ENCODE results near the gene FIGNL2.
A peak's percentile ranks its signal among the peaks of the same experiment; 100 is the strongest.

FIGNL2 gene

GRCh38 chr12:51850965-51851299, 2.4 kb upstream of the FIGNL2 start:
- Histone ChIP-seq H3K4me1 (ENCODE audit: control insufficient read depth, insufficient read depth, low read length) (peaks cover 18% of the 10 kb centered on the region), H3K4me3 (ENCODE audit: low read depth, low read length) (no peak overlapping the region), H3K9ac (ENCODE audit: low read depth, low read length) (no peak overlapping the region), H3K36me3 (ENCODE audit: control insufficient read depth, insufficient read depth, low read length) (no peaks in the 10 kb centered on the region), H3K9me3 (ENCODE audit: control insufficient read depth, insufficient read depth, low read length) (no peaks in the 10 kb centered on the region), H3K27me3 (ENCODE audit: control insufficient read depth, insufficient read depth, low read length) (peaks cover 55% of the 10 kb centered on the region), H3K27ac (ENCODE audit: low read depth, low read length) (no peak overlapping the region)

DNA sequence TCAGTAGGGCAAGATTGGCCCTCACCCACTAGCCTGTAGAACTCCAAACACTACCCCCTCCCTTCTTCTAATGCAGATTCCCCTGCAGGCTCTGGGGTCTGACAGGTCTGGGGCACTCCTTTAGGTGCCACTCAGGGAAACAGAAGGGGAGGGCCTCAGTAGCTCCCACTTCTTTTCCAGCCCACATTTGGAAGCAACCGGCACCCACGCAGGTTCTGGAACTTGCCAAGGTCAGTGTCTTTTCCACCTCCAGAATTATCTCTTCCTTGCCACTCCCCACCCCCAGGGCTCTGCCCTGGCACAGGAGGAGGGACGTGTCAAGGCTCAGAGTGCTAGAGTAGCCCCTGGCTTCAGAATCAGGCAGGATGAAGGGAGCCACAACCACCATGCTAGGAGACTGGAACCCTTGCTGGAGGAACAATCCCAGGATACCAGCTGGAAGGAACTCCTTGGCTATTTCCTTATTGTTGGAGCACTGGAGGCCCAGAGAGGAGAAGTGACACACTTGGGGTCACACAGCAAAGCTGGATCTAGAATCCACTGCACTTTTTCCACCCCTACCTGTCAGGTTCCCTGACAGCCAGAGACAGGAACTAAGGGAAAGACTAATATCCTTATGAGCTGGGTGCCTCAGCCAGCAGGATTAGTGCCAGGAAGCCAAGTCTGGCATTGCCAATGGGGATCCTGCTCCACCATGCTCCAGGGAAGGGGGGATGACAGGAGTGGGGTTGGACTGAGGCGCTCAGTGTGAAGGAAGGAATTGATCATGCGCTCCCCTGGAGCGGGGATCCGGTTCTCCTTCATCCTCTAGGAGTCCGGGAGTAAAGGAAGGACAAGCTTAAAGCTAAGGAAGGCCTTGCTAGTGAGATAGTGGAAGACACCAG, 1.8 kb upstream of the FIGNL2 start:
- Histone ChIP-seq H3K4me1 (ENCODE audit: control insufficient read depth, insufficient read depth, low read length) (peaks cover 20% of the 10 kb centered on the region), H3K9ac (ENCODE audit: low read depth, low read length) (no peak overlapping the region), H3K27me3 (ENCODE audit: control insufficient read depth, insufficient read depth, low read length) (peaks cover 61% of the 10 kb centered on the region), H3K4me3 (ENCODE audit: low read depth, low read length) (no peak overlapping the region; the same call in 1 of the 2 replicates), H3K9me3 (ENCODE audit: control insufficient read depth, insufficient read depth, low read length) (no peaks in the 10 kb centered on the region), H3K36me3 (ENCODE audit: control insufficient read depth, insufficient read depth, low read length) (no peaks in the 10 kb centered on the region), H3K27ac (ENCODE audit: low read depth, low read length) (no peak overlapping the region)

DNA sequence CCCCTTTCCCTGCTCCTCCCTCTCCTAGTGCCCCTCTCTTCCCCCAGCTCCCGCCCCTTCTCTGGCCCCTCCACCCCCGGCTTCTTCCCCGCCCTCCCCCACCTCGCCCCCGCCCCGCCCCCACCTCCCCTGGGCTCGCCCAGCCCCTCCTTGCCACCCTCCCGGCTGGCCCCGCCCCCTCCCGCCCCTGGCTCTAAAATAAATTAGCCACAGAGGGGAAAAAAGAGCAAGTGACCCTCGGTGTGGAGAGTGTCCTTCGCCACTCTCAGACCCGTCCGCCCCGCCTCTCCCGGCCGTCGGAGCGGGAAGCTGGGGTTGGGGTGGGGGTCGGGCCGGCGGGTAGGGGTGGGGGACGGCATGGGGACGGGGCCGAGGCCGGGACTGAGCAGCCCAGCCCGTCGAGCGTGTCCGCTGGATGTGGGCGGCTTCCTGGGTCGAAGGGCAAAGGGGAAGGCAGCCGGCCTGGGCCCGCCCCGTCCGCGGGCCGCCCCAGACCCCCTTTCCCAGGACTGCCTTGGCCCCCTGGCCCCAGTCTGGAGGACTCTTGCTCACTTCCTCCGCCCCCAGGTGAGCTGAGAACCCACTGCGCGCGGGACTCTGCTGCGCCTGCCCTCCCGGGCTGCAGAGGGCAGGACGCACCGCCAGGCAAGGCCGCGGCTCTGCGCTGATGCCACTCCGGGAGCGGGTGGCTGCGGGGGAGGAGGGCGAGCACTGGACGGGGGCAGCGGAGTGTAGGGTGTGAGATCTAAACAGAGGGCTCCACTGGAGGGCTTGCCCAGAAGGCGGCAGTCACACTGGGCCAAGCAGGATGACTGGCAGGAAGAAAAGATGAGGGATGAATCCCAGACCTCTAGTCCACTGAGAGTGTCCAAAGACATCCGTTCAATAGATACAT, 570 bp upstream of the FIGNL2 start:
- Histone ChIP-seq H3K27ac (ENCODE audit: low read depth, low read length) (no peak overlapping the region), H3K9ac (ENCODE audit: low read depth, low read length) (no peak overlapping the region), H3K27me3 (ENCODE audit: control insufficient read depth, insufficient read depth, low read length) (peaks cover 61% of the 10 kb centered on the region), H3K4me3 (ENCODE audit: low read depth, low read length) (peak overlapping the region; percentile 59), H3K36me3 (ENCODE audit: control insufficient read depth, insufficient read depth, low read length) (no peaks in the 10 kb centered on the region), H3K4me1 (ENCODE audit: control insufficient read depth, insufficient read depth, low read length) (peaks cover 22% of the 10 kb centered on the region), H3K9me3 (ENCODE audit: control insufficient read depth, insufficient read depth, low read length) (no peaks in the 10 kb centered on the region)

- Histone ChIP-seq H3K4me3 (ENCODE audit: low read depth, low read length) (peak overlapping the region; percentile 79), H3K4me1 (ENCODE audit: control insufficient read depth, insufficient read depth, low read length) (peaks cover 22% of the 10 kb centered on the region), H3K27me3 (ENCODE audit: control insufficient read depth, insufficient read depth, low read length) (peaks cover 51% of the 10 kb centered on the region), H3K27ac (ENCODE audit: low read depth, low read length) (peak overlapping the region; percentile 79), H3K36me3 (ENCODE audit: control insufficient read depth, insufficient read depth, low read length) (no peaks in the 10 kb centered on the region), H3K9me3 (ENCODE audit: control insufficient read depth, insufficient read depth, low read length) (no peaks in the 10 kb centered on the region), H3K9ac (ENCODE audit: low read depth, low read length) (no peak overlapping the region)
Measured at GRCh38 chr12:51847643-51848325, 734 bp downstream of the FIGNL2 start.

- peak overlapping the region; percentile 79 for H3K27ac ChIP-seq (ENCODE audit: low read depth, low read length)
Measured at GRCh38 chr12:51846911-51847642, 1.4 kb downstream of the FIGNL2 start.

DNA sequence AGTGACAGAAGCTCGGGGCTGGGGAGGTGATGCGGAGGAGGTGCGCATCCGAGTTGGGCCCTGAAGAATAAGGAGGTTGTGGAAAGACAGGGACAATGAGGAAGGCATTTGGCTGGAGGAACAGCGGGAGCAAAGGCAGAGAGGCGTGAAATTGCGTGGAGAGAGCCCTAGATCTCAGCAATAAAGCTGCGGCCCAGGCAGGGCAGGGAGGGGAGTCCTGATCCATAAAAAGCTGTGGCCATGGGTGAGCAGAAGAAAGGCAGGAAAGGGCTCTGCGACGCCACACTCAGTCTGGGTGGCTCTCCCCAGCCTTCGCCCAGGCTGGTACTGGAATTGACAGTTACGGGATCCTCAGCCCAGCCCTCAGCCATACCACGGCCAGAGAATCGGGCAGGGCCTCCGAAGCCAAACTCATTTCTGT, 2.2 kb downstream of the FIGNL2 start:
- H3K4me3 ChIP-seq (ENCODE audit: low read depth, low read length): peak overlapping the region; percentile 79; the same call in 1 of the 2 replicates
- H3K4me1 ChIP-seq (ENCODE audit: control insufficient read depth, insufficient read depth, low read length): peaks cover 22% of the 10 kb centered on the region
- H3K9ac ChIP-seq (ENCODE audit: low read depth, low read length): no peak overlapping the region

More at GRCh38 chr12:51846911-51847642, 1.4 kb downstream of the FIGNL2 start:
- H3K4me1 ChIP-seq (ENCODE audit: control insufficient read depth, insufficient read depth, low read length): peaks cover 22% of the 10 kb centered on the region
- H3K4me3 ChIP-seq (ENCODE audit: low read depth, low read length): peak overlapping the region; percentile 79
- peaks cover 44% of the 10 kb centered on the region for H3K27me3 ChIP-seq (ENCODE audit: control insufficient read depth, insufficient read depth, low read length)
- H3K9ac ChIP-seq (ENCODE audit: low read depth, low read length): no peak overlapping the region
- H3K36me3 ChIP-seq (ENCODE audit: control insufficient read depth, insufficient read depth, low read length): no peaks in the 10 kb centered on the region
- H3K9me3 ChIP-seq (ENCODE audit: control insufficient read depth, insufficient read depth, low read length): no peaks in the 10 kb centered on the region

DNA sequence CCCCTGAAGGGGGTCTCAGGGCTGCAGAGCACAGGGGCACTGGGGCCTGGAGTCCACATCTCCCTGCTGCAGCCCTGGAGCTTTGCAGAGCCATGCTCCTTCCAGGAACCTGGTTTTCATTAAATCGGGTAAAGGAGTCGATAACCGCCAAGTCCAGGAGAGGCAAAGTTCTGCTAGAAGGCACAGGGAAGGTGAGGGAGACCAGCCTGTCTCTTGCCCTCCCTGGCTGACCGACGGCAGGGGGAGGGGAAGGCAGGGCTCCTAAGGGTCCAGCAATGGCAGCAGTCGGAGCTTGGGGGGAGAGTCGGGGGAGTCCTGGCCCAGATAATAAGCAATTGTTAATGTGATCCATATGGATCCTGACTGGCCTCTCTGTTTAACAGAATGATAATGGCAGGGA, 3.0 kb downstream of the FIGNL2 start:
- Histone ChIP-seq H3K4me3 (ENCODE audit: low read depth, low read length) (no peak overlapping the region), H3K9me3 (ENCODE audit: control insufficient read depth, insufficient read depth, low read length) (no peaks in the 10 kb centered on the region), H3K27me3 (ENCODE audit: control insufficient read depth, insufficient read depth, low read length) (peaks cover 29% of the 10 kb centered on the region), H3K9ac (ENCODE audit: low read depth, low read length) (no peak overlapping the region), H3K27ac (ENCODE audit: low read depth, low read length) (no peak overlapping the region), H3K4me1 (ENCODE audit: control insufficient read depth, insufficient read depth, low read length) (peaks cover 22% of the 10 kb centered on the region), H3K36me3 (ENCODE audit: control insufficient read depth, insufficient read depth, low read length) (no peaks in the 10 kb centered on the region)

More for the DNA sequence above, 2.2 kb downstream of the FIGNL2 start:
- Histone ChIP-seq H3K27me3 (ENCODE audit: control insufficient read depth, insufficient read depth, low read length) (peaks cover 37% of the 10 kb centered on the region), H3K27ac (ENCODE audit: low read depth, low read length) (peak overlapping the region; percentile 11), H3K36me3 (ENCODE audit: control insufficient read depth, insufficient read depth, low read length) (no peaks in the 10 kb centered on the region), H3K9me3 (ENCODE audit: control insufficient read depth, insufficient read depth, low read length) (no peaks in the 10 kb centered on the region)

DNA sequence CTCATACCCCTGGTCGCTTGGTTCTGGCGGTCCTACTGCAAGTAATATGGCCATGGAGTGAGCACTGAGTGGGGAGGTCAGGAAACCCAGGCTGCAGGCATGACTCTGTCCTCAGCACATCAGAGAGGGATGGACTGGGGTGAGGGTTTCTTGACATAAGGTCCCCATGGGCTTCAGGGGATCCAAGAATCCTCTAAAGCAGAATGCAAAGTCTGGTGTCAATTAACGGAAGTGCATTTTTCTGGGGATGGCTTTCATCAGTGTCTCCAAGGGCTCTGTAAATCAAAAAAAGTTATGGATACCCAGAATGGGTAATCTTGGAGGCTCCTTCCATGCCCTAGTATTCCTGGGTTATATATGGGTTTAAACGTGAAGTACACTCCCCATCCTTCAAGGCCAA, 3.7 kb downstream of the FIGNL2 start:
- Histone ChIP-seq H3K4me3 (ENCODE audit: low read depth, low read length) (no peak overlapping the region), H3K27me3 (ENCODE audit: control insufficient read depth, insufficient read depth, low read length) (peaks cover 22% of the 10 kb centered on the region), H3K9me3 (ENCODE audit: control insufficient read depth, insufficient read depth, low read length) (no peaks in the 10 kb centered on the region), H3K36me3 (ENCODE audit: control insufficient read depth, insufficient read depth, low read length) (no peaks in the 10 kb centered on the region), H3K27ac (ENCODE audit: low read depth, low read length) (no peak overlapping the region), H3K9ac (ENCODE audit: low read depth, low read length) (no peak overlapping the region), H3K4me1 (ENCODE audit: control insufficient read depth, insufficient read depth, low read length) (peaks cover 21% of the 10 kb centered on the region)

DNA sequence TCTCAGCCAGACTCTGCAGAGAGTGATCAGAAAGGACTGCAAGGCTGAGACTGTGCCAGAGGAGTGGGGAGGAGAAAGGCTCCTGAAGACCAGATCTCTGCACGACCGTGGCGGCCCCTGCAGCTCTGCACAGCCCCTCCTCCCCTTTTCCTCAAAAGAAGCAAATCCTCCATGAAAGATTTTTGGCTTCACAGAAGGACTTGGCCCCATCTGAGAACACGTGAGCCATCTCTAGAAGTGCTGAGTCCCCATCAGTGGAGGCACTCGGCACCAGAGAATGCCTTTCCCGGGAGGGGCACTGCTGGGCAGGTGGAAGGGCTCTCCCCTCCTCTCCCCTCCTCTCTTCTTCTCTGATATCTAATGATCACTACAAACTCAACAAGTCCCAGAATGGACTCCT, 6.8 kb downstream of the FIGNL2 start:
- no peak overlapping the region for H3K27ac ChIP-seq (ENCODE audit: low read depth, low read length)
- no peak overlapping the region for H3K4me3 ChIP-seq (ENCODE audit: low read depth, low read length)
- H3K36me3 ChIP-seq (ENCODE audit: control insufficient read depth, insufficient read depth, low read length): no peaks in the 10 kb centered on the region
- no peak overlapping the region for H3K9ac ChIP-seq (ENCODE audit: low read depth, low read length)
- no peaks in the 10 kb centered on the region for H3K9me3 ChIP-seq (ENCODE audit: control insufficient read depth, insufficient read depth, low read length)
- H3K4me1 ChIP-seq (ENCODE audit: control insufficient read depth, insufficient read depth, low read length): peaks cover 33% of the 10 kb centered on the region
- peaks cover 14% of the 10 kb centered on the region; the same call in 1 of the 2 replicates for H3K27me3 ChIP-seq (ENCODE audit: control insufficient read depth, insufficient read depth, low read length)

DNA sequence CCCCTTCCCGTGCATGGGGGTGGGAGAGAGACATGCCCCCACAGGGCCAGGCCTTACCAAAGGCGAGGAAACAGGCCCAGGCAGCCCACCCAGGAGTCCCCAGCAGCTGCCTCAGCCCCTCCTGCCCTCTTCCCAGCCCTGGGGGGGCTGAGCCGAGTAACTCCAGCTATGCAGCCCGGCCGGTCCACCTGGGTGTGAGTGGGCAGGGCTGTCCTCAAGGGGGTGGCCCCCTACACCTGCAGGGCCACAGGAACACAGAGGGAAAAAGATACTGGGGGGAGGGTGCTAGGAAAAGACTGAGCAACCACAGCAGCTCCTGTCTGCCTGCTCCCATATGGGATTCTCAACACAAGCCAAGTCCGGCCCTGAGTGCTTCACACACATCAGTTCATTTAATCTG, 7.6 kb downstream of the FIGNL2 start:
- Histone ChIP-seq H3K27ac (ENCODE audit: low read depth, low read length) (no peak overlapping the region), H3K27me3 (ENCODE audit: control insufficient read depth, insufficient read depth, low read length) (peaks cover 7% of the 10 kb centered on the region; the same call in 1 of the 2 replicates), H3K9ac (ENCODE audit: low read depth, low read length) (no peak overlapping the region), H3K9me3 (ENCODE audit: control insufficient read depth, insufficient read depth, low read length) (no peaks in the 10 kb centered on the region), H3K4me1 (ENCODE audit: control insufficient read depth, insufficient read depth, low read length) (peaks cover 31% of the 10 kb centered on the region), H3K36me3 (ENCODE audit: control insufficient read depth, insufficient read depth, low read length) (no peaks in the 10 kb centered on the region), H3K4me3 (ENCODE audit: low read depth, low read length) (no peak overlapping the region)
